ENCODE results near the gene PRDM2. TPM values are rescaled to one million over a fixed set of nuclear protein-coding genes. Genes with fewer than 3 reads are reported as not detected.
A peak's percentile ranks its signal among the peaks of the same experiment; 100 is the strongest.

PRDM2 gene
- total RNA-seq, 1 donor, result 12.7 TPM

- Histone ChIP-seq H3K4me2 (ENCODE audit: insufficient read depth, low read length) (no peak overlapping the region), H3K27me3 (ENCODE audit: insufficient read depth, low read length) (no peaks in the 10 kb centered on the region), H3K9me3 (ENCODE audit: low read depth, low read length) (no peaks in the 10 kb centered on the region), H2AFZ (ENCODE audit: low read length) (no peak overlapping the region), H3K27ac (ENCODE audit: low read depth, low read length) (no peak overlapping the region), H3K79me2 (ENCODE audit: insufficient read depth, low read length) (peaks cover 38% of the 10 kb centered on the region), H4K20me1 (ENCODE audit: insufficient read depth, low read length) (peaks cover 6% of the 10 kb centered on the region), H3K4me3 (ENCODE audit: insufficient read depth, low read length) (no peak overlapping the region), H3K4me1 (ENCODE audit: insufficient read depth, low read length) (peaks cover 8% of the 10 kb centered on the region), H3K36me3 (ENCODE audit: insufficient read depth, low read length) (peaks cover 3% of the 10 kb centered on the region)
- DNase-seq (ENCODE audit: insufficient read length, low spot score, missing footprints), result peak; percentile 64
- TF ChIP-seq CTCF (IDR thresholded peaks at IDR 0.05; ENCODE audit: extremely low read depth, low read depth, low read length), result no peak
Observed at GRCh38 chr1:13794231-13795187, 94.5 kb downstream of the PRDM2 start.

- no peak overlapping the region for H3K4me2 ChIP-seq (ENCODE audit: insufficient read depth, low read length)
- no peak for DNase-seq (ENCODE audit: insufficient read length, low spot score, missing footprints)
- TF ChIP-seq CTCF (IDR thresholded peaks at IDR 0.05; ENCODE audit: extremely low read depth, low read depth, low read length), result no peak
- no peak overlapping the region for H3K4me3 ChIP-seq (ENCODE audit: insufficient read depth, low read length)
- H3K9me3 ChIP-seq (ENCODE audit: low read depth, low read length), result no peaks in the 10 kb centered on the region
- peaks cover 15% of the 10 kb centered on the region for H3K79me2 ChIP-seq (ENCODE audit: insufficient read depth, low read length)
- H3K36me3 ChIP-seq (ENCODE audit: insufficient read depth, low read length), result no peaks in the 10 kb centered on the region
- no peak overlapping the region for H3K27ac ChIP-seq (ENCODE audit: low read depth, low read length)
- H3K27me3 ChIP-seq (ENCODE audit: insufficient read depth, low read length), result no peaks in the 10 kb centered on the region
- peaks cover 12% of the 10 kb centered on the region for H4K20me1 ChIP-seq (ENCODE audit: insufficient read depth, low read length)
- no peak overlapping the region for H2AFZ ChIP-seq (ENCODE audit: low read length)
- H3K4me1 ChIP-seq (ENCODE audit: insufficient read depth, low read length), result peaks cover 3% of the 10 kb centered on the region
Observed at GRCh38 chr1:13797397-13797796, 97.4 kb downstream of the PRDM2 start.

GRCh38 chr1:13798120-13798519 lies 98.1 kb downstream of the PRDM2 start:
- peaks cover 3% of the 10 kb centered on the region for H3K4me1 ChIP-seq (ENCODE audit: insufficient read depth, low read length)
- no peak overlapping the region for H3K4me2 ChIP-seq (ENCODE audit: insufficient read depth, low read length)
- no peaks in the 10 kb centered on the region for H3K27me3 ChIP-seq (ENCODE audit: insufficient read depth, low read length)
- H3K27ac ChIP-seq (ENCODE audit: low read depth, low read length), result no peak overlapping the region
- no peak overlapping the region for H3K4me3 ChIP-seq (ENCODE audit: insufficient read depth, low read length)
- H3K79me2 ChIP-seq (ENCODE audit: insufficient read depth, low read length), result peaks cover 10% of the 10 kb centered on the region
- no peak for TF ChIP-seq CTCF (IDR thresholded peaks at IDR 0.05; ENCODE audit: extremely low read depth, low read depth, low read length)
- peaks cover 12% of the 10 kb centered on the region for H4K20me1 ChIP-seq (ENCODE audit: insufficient read depth, low read length)
- no peak overlapping the region for H2AFZ ChIP-seq (ENCODE audit: low read length)
- no peaks in the 10 kb centered on the region for H3K9me3 ChIP-seq (ENCODE audit: low read depth, low read length)
- H3K36me3 ChIP-seq (ENCODE audit: insufficient read depth, low read length), result no peaks in the 10 kb centered on the region
- DNase-seq (ENCODE audit: insufficient read length, low spot score, missing footprints), result no peak

GRCh38 chr1:13799502-13800283 lies 99.7 kb downstream of the PRDM2 start:
- no peaks in the 10 kb centered on the region for H3K79me2 ChIP-seq (ENCODE audit: insufficient read depth, low read length)
- no peaks in the 10 kb centered on the region for H3K27me3 ChIP-seq (ENCODE audit: insufficient read depth, low read length)
- H3K4me3 ChIP-seq (ENCODE audit: insufficient read depth, low read length), result no peak overlapping the region
- no peaks in the 10 kb centered on the region for H3K36me3 ChIP-seq (ENCODE audit: insufficient read depth, low read length)
- H3K27ac ChIP-seq (ENCODE audit: low read depth, low read length), result no peak overlapping the region
- TF ChIP-seq CTCF (IDR thresholded peaks at IDR 0.05; ENCODE audit: extremely low read depth, low read depth, low read length), result no peak
- H2AFZ ChIP-seq (ENCODE audit: low read length), result no peak overlapping the region
- DNase-seq (ENCODE audit: insufficient read length, low spot score, missing footprints), result no peak
- peaks cover 12% of the 10 kb centered on the region for H4K20me1 ChIP-seq (ENCODE audit: insufficient read depth, low read length)
- H3K4me1 ChIP-seq (ENCODE audit: insufficient read depth, low read length), result peaks cover 3% of the 10 kb centered on the region
- no peak overlapping the region for H3K4me2 ChIP-seq (ENCODE audit: insufficient read depth, low read length)
- H3K9me3 ChIP-seq (ENCODE audit: low read depth, low read length), result no peaks in the 10 kb centered on the region

All from osteoblast (primary cell).